ENCODE results near the gene DGLUCY.

DNA sequence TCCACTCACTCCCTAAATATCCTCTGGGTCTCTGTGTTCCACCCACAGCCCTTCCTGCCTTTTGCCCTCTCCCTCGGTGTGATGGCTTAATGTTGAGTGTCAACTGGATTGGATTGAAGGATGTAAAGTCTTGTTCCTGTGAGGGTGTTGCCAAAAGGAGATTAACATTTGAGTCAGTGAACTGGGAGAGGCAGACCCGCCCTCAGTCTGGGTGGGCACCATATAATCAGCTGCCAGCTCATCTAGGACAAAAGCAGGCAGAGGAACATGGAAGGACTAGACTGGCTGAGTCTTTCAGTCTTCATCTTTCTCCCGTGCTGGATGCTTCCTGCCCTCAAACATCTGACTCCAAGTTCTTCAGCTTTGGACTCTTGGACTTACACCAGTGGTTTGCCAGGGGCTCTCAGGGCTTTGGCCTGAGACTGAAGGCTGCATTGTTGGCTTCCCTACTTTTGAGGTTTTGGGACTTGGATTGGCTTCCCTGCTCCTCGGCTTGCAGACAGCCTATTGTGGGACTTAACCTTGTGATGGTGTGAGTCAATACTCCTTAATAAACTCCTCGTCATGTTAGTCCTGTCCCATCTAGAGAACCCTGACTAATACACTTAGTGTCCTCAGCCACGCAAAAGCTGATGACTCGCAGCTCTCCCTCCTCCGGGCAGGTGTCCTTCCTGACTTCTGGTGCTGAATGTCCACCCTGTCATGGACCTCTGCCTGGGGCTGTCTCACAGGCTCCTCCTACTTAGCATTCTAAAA is 5.9 kb downstream of the DGLUCY start:
- TF ChIP-seq NRF1 (IDR thresholded peaks at IDR 0.05; ENCODE audit: low read depth, low read length) (no peak), JUND (IDR thresholded peaks at IDR 0.05; ENCODE audit: low read length) (no peak), POU5F1 (IDR thresholded peaks at IDR 0.05; ENCODE audit: low read depth, low read length) (no peak), MAFK (IDR thresholded peaks at IDR 0.05; ENCODE audit: low read depth, low read length) (no peak), ZNF274 (IDR thresholded peaks at IDR 0.05; ENCODE audit: borderline replicate concordance, extremely low read depth, low read length) (no peak), RFX5 (IDR thresholded peaks at IDR 0.05; ENCODE audit: borderline replicate concordance, low read depth, low read length) (no peak), JUN (IDR thresholded peaks at IDR 0.05; ENCODE audit: low read depth, low read length) (no peak), FOSL1 (IDR thresholded peaks at IDR 0.05; ENCODE audit: insufficient read depth, low read depth, low read length) (no peak), POLR2AphosphoS5 (IDR thresholded peaks at IDR 0.05; ENCODE audit: low read depth, low read length) (no peak), EP300 (IDR thresholded peaks at IDR 0.05; ENCODE audit: borderline replicate concordance in 1 of 2, low read depth in 2 of 2, low read length in 2 of 2) (no peak), SUZ12 (IDR thresholded peaks at IDR 0.05; ENCODE audit: low read length) (no peak)
- TF ChIP-seq, protein P1, sequence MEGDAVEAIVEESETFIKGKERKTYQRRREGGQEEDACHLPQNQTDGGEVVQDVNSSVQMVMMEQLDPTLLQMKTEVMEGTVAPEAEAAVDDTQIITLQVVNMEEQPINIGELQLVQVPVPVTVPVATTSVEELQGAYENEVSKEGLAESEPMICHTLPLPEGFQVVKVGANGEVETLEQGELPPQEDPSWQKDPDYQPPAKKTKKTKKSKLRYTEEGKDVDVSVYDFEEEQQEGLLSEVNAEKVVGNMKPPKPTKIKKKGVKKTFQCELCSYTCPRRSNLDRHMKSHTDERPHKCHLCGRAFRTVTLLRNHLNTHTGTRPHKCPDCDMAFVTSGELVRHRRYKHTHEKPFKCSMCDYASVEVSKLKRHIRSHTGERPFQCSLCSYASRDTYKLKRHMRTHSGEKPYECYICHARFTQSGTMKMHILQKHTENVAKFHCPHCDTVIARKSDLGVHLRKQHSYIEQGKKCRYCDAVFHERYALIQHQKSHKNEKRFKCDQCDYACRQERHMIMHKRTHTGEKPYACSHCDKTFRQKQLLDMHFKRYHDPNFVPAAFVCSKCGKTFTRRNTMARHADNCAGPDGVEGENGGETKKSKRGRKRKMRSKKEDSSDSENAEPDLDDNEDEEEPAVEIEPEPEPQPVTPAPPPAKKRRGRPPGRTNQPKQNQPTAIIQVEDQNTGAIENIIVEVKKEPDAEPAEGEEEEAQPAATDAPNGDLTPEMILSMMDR (IDR thresholded peaks at IDR 0.05; ENCODE audit: control extremely low read depth in 1 of 3, insufficient read depth in 1 of 3, low read depth in 1 of 3, low read length in 3 of 3) = no peak
- TF ChIP-seq, protein P2, sequence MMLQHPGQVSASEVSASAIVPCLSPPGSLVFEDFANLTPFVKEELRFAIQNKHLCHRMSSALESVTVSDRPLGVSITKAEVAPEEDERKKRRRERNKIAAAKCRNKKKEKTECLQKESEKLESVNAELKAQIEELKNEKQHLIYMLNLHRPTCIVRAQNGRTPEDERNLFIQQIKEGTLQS (IDR thresholded peaks at IDR 0.05; ENCODE audit: insufficient read depth, low read depth, low read length) = no peak
- TF ChIP-seq, protein P3, sequence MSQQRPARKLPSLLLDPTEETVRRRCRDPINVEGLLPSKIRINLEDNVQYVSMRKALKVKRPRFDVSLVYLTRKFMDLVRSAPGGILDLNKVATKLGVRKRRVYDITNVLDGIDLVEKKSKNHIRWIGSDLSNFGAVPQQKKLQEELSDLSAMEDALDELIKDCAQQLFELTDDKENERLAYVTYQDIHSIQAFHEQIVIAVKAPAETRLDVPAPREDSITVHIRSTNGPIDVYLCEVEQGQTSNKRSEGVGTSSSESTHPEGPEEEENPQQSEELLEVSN (IDR thresholded peaks at IDR 0.05) = no peak
